Sigmoid colon (tissue), 7 donors: ENCODE results near the gene CD4. TPM values are rescaled to one million over a fixed set of nuclear protein-coding genes. Genes with fewer than 3 reads are reported as not detected.
A peak's percentile ranks its signal among the peaks of the same experiment; 100 is the strongest.

Experiments used
- DNase-seq: peaks from one replicate; pipeline ENCODE4 v3.0.0-alpha.2; 2019
- H3K27ac ChIP-seq, 4 donors: fragments of 200-600 bp; sonication (generic); one replicate each; pipeline ENCODE4 v1.5.1; 2016 to 2019; ENCODE audit warnings: mild to moderate bottlenecking in 1 of 4
- H3K27me3 ChIP-seq, 3 donors: fragments of 200-600 bp; sonication (generic); one replicate each; pipeline ENCODE4 v1.5.1; 2019; ENCODE audit warnings: mild to moderate bottlenecking in 1 of 3
- H3K36me3 ChIP-seq, 4 donors: fragments of 200-600 bp; sonication (generic); one replicate each; pipeline ENCODE4 v1.5.1; 2016 to 2019
- H3K4me1 ChIP-seq, 4 donors: fragments of 200-600 bp; sonication (generic); one replicate each; pipeline ENCODE4 v1.5.1; 2017 to 2019
- H3K4me3 ChIP-seq, 4 donors: fragments of 200-600 bp; sonication (generic); one replicate each; pipeline ENCODE4 v1.5.1; 2017 to 2019; ENCODE audit warnings: mild to moderate bottlenecking in 2 of 4, moderate library complexity in 1 of 4
- H3K9me3 ChIP-seq, 4 donors: fragments of 200-600 bp in 3 of 4; sonication (generic) in 3 of 4; one replicate each; pipeline versions ENCODE4 v1.5.1 to v1.6.1; 2013 to 2019
- EP300 ChIP-seq, 4 donors: sonication (generic); formaldehyde crosslinking; IDR thresholded peaks; one replicate each; pipeline ENCODE4 v1.6.1; 2017; ENCODE audit warnings: antibody characterized with exemption in 4 of 4
- POLR2A ChIP-seq, 2 donors: fragments of 450-650 bp; IDR thresholded peaks; one replicate each; pipeline ENCODE4 v1.6.1; 2016; ENCODE audit warnings: antibody characterized with exemption in 2 of 2, mild to moderate bottlenecking in 2 of 2, moderate library complexity in 2 of 2
- POLR2AphosphoS5 ChIP-seq, 4 donors: sonication (generic); formaldehyde crosslinking; IDR thresholded peaks; one replicate each; pipeline ENCODE4 v1.6.1; 2017; ENCODE audit warnings: antibody characterized with exemption in 4 of 4
- WGBS, 2 donors: extraction: QIAGEN DNeasy Blood & Tissue Kit; methylation state at CpG; one replicate each; pipeline ENCODE4 v1.1.7; 2013; 5-methylcytosine and 5-hydroxymethylcytosine counted together
- intact Hi-C: fragments of 100-400 bp; cut with DNase I; formaldehyde crosslinking; loops from one replicate; pipeline ENCODE4 v1.15.1; 2023
- polyA plus RNA-seq, 3 donors: library from polyadenylated mRNA; stranded (reverse); fragments of 200-250 nt; gene quantifications; one replicate each; pipeline ENCODE4 v1.2.3, GENCODE V29; 2013
- total RNA-seq, 4 donors: library from RNA; depleted of rRNA; stranded (reverse); fragments of >200 nt; gene quantifications; one replicate each; pipeline ENCODE4 v1.1.0, GENCODE V29; 2016
- TF ChIP-seq, protein P1 (sequence below), 4 experiments: fragments of 450-650 bp in 3 of 4; fragments of 200-600 bp in 1 of 4; IDR thresholded peaks; one replicate each; pipeline ENCODE4 v1.5.1; 2016 to 2019; ENCODE audit warnings: antibody characterized with exemption in 4 of 4, mild to moderate bottlenecking in 3 of 4, moderate library complexity in 2 of 4
- donor health status: healthy with polysubstance abuse.
- donor health status: Bipolar disorder and iron deficiency.
- donor health status: healthy.

Gene CD4
- total and polyA plus RNA-seq, 7 donors, result 2.5 to 29.7 (median 11.8) TPM

DNA sequence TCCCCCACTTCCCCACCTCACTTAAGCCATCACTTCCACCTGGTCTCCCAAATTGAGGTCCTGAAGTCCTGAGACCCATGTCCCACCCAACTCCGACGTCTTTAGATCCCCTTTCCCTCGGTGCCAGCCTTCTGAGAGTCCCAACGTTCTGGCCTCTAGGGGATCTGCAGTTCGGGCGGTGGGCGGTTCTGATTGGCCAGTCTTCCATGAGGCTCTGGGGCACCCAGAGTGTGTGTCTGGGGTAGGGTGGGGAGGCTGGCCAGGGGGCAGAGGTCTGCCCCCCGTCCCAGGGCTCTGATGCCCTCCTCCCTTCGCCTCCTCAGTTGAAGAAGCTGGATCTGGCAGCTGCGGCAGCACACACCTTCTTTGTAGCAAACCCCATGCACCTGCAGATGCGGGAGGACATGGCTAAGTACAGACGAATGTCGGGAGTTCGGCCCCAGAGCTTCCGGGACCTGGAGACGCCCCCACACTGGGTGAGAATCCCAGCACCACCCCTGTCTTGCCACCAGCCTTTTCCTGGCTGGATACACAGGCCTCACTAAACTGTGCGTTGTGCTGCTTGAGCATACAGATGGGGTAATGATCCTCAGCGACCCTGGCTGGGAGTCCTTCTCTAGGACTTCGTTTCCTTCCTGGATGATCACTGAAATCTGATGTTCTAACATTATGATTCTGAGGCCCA, 40.4 kb downstream of the CD4 start:
- intact Hi-C loops, result loop anchor here (5.0 kb wide), 2 partner anchors 62 to 212 kb away; partner anchors contain the start of gene PTMS
- Histone ChIP-seq H3K27ac (peak overlapping the region; percentile 80 to 91 (median 86)), H3K27me3 (no peaks in the 10 kb centered on the region), H3K36me3 (peaks cover 0 to 31% (median 6%) of the 10 kb centered on the region in 4 donors), H3K4me1 (peaks cover 3 to 56% (median 38%) of the 10 kb centered on the region in 4 donors), H3K9me3 (no peaks in the 10 kb centered on the region), H3K4me3 (peak overlapping the region; percentile 69 to 97 (median 82))
- TF ChIP-seq, protein P1, sequence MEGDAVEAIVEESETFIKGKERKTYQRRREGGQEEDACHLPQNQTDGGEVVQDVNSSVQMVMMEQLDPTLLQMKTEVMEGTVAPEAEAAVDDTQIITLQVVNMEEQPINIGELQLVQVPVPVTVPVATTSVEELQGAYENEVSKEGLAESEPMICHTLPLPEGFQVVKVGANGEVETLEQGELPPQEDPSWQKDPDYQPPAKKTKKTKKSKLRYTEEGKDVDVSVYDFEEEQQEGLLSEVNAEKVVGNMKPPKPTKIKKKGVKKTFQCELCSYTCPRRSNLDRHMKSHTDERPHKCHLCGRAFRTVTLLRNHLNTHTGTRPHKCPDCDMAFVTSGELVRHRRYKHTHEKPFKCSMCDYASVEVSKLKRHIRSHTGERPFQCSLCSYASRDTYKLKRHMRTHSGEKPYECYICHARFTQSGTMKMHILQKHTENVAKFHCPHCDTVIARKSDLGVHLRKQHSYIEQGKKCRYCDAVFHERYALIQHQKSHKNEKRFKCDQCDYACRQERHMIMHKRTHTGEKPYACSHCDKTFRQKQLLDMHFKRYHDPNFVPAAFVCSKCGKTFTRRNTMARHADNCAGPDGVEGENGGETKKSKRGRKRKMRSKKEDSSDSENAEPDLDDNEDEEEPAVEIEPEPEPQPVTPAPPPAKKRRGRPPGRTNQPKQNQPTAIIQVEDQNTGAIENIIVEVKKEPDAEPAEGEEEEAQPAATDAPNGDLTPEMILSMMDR (IDR thresholded peaks at IDR 0.05), result peak in 1 of 4 experiments; percentile 21
- TF ChIP-seq EP300 (IDR thresholded peaks at IDR 0.05), result no peak
- WGBS, 2 donors, result 19 to 49% methylated on average over 19 of the region's 19 CpGs
- DNase-seq, result no peak

DNA sequence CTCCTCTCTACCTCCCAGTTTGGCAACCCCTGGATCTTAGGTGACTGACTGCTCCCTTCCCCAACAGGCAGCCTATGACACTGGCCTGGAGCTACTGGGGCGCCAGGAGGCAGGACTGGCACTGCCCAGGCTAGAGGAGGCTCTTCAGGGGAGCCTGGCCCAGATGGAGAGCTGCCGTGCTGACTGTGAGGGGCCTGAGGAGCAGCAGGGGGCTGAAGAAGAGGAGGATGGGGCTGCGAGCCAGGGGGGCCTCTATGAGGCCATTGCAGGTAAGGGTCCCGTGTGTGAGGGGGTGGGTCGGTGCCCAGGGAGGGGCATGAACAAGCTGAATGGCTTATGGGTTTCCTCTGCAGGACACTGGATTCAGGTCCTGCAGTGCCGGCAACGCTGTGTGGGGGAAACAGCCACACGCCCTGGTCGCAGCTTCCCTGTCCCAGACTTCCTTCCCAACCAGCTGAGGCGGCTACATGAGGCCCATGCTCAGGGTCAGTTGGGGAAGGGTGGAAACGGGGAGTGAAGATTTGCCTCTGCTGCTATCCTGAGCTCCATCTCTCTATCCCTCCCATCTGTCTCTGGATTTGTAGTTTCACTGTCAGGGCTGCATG, 41.1 kb downstream of the CD4 start:
- peaks cover 3 to 53% (median 33%) of the 10 kb centered on the region in 4 donors for H3K4me1 ChIP-seq

DNA sequence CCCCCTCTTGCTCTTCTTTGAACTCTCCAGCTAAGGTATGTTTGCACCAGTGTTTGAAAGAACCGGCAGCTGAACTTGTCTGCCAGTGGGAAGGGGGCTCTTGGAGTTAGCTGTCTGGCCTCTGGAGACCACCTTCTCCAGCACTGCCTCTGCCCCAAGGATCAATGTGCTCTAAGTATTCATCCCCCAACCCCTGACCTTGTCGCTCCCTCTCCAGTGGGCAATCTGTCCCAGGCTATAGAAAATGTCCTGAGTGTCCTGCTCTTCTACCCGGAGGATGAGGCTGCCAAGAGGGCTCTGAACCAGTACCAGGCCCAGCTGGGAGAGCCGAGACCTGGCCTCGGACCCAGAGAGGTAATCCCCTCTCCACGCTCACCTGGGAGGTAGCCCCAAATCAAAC, 41.7 kb downstream of the CD4 start:
- Histone ChIP-seq H3K9me3 (no peaks in the 10 kb centered on the region), H3K4me1 (peaks cover 3 to 47% (median 28%) of the 10 kb centered on the region in 4 donors), H3K27me3 (no peaks in the 10 kb centered on the region), H3K36me3 (peaks cover 0 to 34% (median 6%) of the 10 kb centered on the region in 4 donors), H3K4me3 (no peak overlapping the region), H3K27ac (no peak overlapping the region)
- DNase-seq, result no peak
- TF ChIP-seq, protein P1 (IDR thresholded peaks at IDR 0.05), result no peak
- no peak for TF ChIP-seq POLR2AphosphoS5 (IDR thresholded peaks at IDR 0.05)
- no peak for TF ChIP-seq EP300 (IDR thresholded peaks at IDR 0.05)
- no peak for TF ChIP-seq POLR2A (IDR thresholded peaks at IDR 0.05)
- WGBS, 2 donors, result 78 to 93% methylated on average over 6 of the region's 6 CpGs
- intact Hi-C loops, result no loop called here

More for the DNA sequence above, 41.1 kb downstream of the CD4 start:
- no peak for DNase-seq
- H3K27me3 ChIP-seq, result no peaks in the 10 kb centered on the region
- H3K36me3 ChIP-seq, result peaks cover 0 to 34% (median 6%) of the 10 kb centered on the region in 4 donors
- 72 to 86% methylated on average over 11 of the region's 11 CpGs for WGBS, 2 donors
- no peaks in the 10 kb centered on the region for H3K9me3 ChIP-seq
- no peak overlapping the region for H3K4me3 ChIP-seq
- TF ChIP-seq EP300 (IDR thresholded peaks at IDR 0.05), result no peak
- TF ChIP-seq POLR2AphosphoS5 (IDR thresholded peaks at IDR 0.05), result no peak
- TF ChIP-seq, protein P1 (IDR thresholded peaks at IDR 0.05), result no peak
- no peak for TF ChIP-seq POLR2A (IDR thresholded peaks at IDR 0.05)
- intact Hi-C loops, result no loop called here
- H3K27ac ChIP-seq, result peak overlapping the region in 2 of 4 donors; percentile 85 to 91

DNA sequence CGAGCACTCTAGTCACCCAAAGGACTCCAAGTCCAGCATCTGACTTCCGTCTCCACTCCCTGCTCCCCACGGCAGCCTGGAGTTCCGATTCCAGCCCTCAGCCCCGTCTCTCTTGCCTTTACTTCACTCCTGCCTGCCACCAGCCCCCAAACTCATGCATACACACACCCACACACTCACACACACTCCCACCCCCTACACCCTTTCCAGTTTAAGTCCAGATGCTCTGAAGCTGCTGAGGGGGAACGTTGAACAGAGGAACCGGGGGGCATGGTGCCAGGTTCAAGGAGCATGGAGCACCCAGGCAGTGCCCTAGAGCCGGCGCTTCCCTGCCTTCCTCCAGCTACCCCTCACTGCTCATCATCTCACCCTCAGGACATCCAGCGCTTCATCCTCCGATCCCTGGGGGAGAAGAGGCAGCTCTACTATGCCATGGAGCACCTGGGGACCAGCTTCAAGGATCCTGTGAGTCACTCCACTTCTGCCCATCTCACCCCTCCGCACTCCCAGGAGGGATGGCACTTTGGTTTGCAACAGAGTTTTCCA, 42.2 kb downstream of the CD4 start:
- Histone ChIP-seq H3K27me3 (no peaks in the 10 kb centered on the region), H3K4me1 (peaks cover 3 to 46% (median 28%) of the 10 kb centered on the region in 4 donors), H3K27ac (no peak overlapping the region), H3K36me3 (peaks cover 0 to 38% (median 6%) of the 10 kb centered on the region in 4 donors), H3K9me3 (no peaks in the 10 kb centered on the region), H3K4me3 (no peak overlapping the region)
- 81 to 91% methylated on average over 12 of the region's 12 CpGs for WGBS, 2 donors
- no peak for DNase-seq
- intact Hi-C loops, result no loop called here
- no peak for TF ChIP-seq POLR2A (IDR thresholded peaks at IDR 0.05)

DNA sequence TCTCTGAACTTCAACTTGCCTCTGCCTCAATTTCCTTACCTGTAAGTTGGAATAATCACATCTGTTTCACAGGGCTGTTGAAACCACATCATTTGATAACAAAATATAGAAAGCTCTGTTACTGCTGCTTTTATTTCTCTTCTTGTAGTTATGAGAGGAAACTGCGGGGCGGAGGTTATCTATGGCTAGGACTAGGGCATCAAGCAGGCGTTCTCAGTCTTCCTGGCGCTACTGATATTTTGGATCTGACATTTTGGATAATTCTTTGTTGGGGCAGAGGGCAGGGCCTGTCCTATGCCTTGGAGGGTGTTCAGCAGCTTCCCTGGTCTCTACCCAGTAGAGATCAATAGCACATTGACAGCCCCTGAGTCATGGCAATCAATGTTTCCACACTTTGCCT, 42.8 kb downstream of the CD4 start:
- intact Hi-C loops, result no loop called here
- H3K9me3 ChIP-seq, result no peaks in the 10 kb centered on the region
- TF ChIP-seq EP300 (IDR thresholded peaks at IDR 0.05), result no peak
- no peak for TF ChIP-seq POLR2AphosphoS5 (IDR thresholded peaks at IDR 0.05)
- TF ChIP-seq, protein P1 (IDR thresholded peaks at IDR 0.05), result no peak
- TF ChIP-seq POLR2A (IDR thresholded peaks at IDR 0.05), result no peak
- no peak overlapping the region for H3K27ac ChIP-seq
- WGBS, 2 donors, result 89 to 90% methylated on average over 4 of the region's 4 CpGs
- no peak overlapping the region for H3K4me3 ChIP-seq
- H3K36me3 ChIP-seq, result peaks cover 0 to 44% (median 7%) of the 10 kb centered on the region in 4 donors
- peaks cover 3 to 40% (median 24%) of the 10 kb centered on the region in 4 donors for H3K4me1 ChIP-seq
- DNase-seq, result no peak
- H3K27me3 ChIP-seq, result no peaks in the 10 kb centered on the region
